HTR-8/SVneo (cell line): ENCODE data around the gene NCOA7.
"Not testable (repeated sequence)": the region's sequence is repeated elsewhere in the genome, so short reads cannot be mapped to it uniquely, and the experiment has no call there.

Experiments
- DNase-seq: peaks from one replicate; pipeline ENCODE4 v3.0.0; 2011; ENCODE audit warnings: low spot score, mixed read lengths; ENCODE audit not compliant: insufficient read length
- FAIRE-seq: peaks from 2 replicates; lab custom pipeline; 2011; peaks lifted over from hg19 to GRCh38; lab: Jason Lieb, UNC

NCOA7 gene

DNA sequence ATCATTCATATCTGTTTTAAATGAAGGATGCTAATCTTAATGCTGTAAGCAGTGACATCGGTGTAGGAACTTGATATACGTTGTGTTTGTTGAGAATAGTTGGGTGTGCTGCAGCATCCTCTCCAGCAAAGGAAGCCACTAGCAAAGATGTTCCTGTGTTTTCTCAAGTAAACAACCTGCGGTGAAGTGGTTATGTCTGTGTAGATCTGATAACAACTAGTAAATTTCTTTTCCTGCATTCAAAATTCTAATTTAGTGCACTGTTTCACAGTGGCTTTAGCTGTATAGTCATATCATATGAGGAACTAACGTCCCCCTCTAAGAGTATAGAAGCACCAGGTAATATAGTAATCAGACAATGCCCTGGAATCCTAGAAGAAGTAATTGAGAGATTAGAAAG lies 38.7 kb downstream of the NCOA7 start:
- DNase-seq (no peak), FAIRE-seq (no peak)

DNA sequence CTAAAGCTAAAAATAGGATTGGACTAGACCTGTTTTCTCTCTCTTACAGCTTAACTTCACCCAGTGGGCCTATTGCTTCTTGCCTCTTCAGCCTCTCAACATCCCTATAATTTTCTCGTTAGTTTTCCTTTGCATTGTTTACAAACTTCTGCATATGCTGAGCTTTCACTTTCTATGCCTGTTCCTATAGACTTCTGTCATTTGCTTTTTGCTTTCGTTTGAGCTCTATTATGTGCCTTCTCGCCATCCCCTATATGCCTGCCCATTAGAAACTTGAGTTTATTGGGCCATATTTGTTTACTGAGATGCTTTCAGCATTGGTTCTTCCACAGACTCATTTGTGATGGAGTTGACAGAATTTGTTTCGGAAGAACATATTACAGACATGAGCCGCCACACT lies 40.9 kb downstream of the NCOA7 start:
- DNase-seq (no peak), FAIRE-seq (no peak)

DNA sequence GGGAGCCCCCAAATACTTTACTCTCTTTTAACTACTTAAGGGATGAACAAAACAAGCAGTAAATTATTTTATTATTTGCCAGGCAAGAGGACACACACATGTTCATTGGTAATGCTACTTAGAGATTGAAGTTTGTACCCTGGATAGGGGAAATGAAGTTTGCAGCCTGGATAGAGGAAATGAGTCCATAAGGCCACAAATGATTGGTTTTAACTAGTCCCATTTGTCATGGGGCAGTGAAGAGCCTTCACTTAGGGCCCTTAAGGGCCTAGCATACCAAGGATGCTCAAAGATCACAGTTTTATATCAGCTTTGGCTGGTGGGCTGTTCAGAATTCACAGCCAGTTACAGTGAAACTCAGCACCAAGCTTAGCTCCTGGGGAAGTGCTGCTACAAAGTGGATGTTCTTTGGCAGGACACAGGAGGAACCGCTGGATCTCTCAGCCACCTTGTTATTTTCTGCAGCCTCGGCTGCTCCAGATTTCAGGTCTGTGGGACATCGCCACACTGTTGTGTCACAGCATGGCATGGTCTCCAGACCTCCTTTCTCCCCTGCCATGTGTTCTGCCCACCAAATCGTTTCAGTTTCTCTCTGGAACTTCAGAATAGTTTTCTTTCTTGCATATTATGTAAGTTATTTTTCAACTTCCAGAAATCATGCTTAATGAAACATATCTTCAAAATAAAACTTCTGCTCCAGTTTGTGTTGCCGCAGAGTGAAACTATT lies 41.8 kb downstream of the NCOA7 start:
- DNase-seq (no peak), FAIRE-seq (no peak)

DNA sequence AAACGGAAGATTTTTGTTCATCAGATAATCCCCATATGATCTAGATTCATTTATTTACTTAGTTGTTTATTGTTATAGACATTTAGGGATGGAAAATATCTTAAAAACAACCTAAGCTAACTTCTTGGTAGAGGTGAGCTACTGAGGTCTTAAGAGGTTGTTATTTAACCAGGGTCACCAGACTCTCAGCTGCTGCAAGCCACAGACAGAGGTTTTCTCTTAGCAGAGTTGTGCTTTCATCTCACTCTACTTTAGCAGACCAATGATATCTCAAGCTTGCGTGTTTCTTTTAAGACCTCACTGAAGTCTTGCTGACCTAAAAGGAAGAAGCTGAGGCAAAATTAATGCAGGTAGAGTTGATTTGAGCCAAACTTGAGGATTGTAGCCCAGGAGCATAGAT lies 43.6 kb downstream of the NCOA7 start:
- DNase-seq = no peak
- FAIRE-seq = no peak

DNA sequence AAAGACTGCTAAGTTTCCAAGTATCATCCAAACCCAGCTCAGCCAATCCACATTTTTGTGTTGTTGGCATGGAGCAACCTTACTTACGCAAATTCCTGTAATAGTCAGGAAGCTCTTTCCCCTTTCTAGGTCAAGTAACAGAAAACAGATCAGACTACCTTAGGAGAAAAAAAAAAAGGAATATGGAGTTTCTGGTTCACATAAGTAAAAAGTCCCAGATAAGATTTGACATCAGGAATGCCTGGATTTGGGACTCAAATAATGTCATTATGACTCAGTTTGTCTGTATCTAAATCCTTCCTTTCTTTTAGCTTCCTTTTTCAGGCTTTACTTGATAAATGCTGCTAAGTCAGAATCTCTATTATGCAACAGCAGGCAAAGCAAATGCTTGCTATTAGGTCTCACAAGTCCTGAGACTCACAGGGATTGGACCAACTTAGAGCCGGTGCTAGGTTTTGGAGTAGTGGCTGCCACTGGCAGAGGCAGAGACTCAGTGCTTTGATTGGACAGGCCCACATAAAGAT lies 44.5 kb downstream of the NCOA7 start:
- FAIRE-seq (no peak), DNase-seq (no peak)

DNA sequence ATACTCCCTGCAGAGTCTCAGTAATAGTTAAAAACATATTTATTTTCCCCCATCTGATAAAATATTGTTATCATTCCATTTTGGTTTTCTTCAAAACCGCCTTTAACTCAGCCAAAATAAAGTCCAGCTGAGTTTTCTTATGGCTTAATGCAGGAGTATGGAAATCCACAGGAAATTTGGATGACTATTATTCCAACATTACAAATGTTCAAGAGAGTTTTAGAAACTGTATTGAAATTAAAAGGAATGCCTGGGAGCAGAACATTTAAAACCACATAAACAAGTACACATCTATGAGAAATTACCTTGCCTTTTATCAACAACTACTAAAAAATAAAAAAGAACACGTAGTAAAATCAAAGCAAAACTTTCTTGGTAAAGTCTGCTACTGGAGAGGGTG lies 45.7 kb downstream of the NCOA7 start:
- DNase-seq (no peak), FAIRE-seq (no peak)

DNA sequence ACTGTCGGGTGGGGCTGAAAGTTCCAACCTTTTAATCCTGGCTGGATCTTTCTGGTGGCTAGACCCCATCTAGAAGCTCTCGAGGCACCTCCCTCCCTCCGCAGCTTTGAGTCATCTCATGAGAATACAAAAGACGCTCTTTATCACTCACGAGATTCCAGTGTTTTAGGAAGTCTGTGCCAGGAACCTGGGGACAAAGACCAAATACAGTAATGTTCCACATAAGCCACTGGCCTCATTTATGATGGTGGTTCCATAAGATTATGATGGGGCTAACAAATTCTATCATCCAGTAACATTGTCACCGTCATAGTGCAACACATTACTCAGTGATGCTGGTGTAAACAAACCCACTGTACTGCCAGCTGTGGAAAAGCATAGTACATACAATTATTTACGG lies 48.7 kb downstream of the NCOA7 start:
- no peak for FAIRE-seq

DNA sequence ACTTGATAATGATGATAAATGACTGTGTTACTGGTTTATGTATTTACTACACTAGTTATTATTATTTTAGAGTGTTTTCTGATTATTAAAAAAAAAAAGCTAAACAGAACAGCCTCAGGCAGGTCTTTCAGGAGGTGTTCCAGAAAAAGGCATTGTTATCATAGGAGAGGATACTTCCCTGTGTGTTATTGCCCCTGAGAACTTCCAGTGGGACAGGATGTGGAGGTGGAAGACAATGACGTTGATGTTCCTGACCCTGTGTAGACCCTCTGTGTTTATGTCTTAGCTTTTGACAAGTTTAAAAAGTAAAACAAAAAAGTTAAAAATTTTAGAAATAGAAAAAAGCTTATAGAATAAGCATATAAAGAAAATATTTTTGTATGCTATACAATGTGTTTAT lies 49.1 kb downstream of the NCOA7 start:
- DNase-seq = no peak
- FAIRE-seq = no peak

More for the DNA sequence above, 48.7 kb downstream of the NCOA7 start:
- DNase-seq = no peak

DNA sequence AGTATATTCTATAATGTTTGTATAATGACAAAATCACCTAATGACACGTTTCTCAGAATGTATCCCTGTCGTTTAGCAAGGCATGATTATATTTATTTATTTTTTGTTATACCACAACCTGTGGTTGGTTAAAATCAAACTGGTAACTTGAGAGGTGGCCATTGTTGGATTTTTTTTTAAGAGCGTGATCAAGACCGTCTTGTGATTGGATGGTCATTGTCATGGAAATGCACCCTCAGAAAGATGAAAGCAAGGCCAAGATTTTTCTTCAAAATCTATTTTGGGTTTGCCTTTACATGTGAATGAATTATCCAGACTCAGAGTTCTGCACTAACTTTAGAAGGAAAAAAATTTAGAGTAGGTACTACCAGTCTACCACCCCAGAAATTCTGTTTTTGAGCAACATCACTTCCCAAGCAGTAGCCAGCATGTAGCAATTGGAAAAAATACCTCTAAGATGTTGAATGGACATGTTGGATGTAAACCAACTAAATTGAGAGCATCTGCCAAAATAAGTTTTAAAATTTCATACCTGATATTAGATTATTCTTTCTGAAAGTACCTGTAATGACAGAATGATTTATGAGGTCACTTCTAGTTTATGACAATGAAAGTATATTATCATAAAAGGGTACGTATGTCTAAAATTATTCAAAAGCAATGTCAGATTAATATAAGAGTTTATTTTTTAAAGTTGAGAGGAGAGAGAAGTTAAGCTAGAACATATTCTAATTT lies 50.8 kb downstream of the NCOA7 start:
- no peak for FAIRE-seq

DNA sequence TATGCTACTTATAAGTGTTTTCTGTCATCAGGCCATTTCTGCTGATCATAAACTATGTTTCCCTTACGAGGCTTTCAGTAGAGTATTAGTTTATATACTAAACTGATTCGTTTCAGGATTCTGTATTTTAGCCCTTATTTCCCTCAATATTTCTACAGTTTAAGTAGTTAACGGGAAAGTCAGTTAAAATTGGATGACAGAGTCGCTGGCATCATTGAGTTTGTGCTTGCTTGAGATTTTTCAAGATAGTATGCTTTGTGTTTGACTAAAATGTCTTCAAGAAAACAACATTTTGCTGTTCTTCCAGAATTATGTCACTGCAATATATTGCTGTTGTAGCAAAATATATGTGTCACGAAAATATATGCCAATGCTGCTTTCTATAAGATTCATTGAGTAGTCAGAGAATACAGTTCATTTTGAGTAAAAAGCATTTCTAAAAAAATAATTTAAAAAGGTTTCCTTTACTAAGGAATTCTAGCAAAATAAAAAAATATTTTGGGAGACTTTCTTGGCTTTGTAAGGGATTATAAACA lies 51.4 kb downstream of the NCOA7 start:
- DNase-seq (no peak), FAIRE-seq (no peak)

More for the DNA sequence above, 50.8 kb downstream of the NCOA7 start:
- no peak for DNase-seq

DNA sequence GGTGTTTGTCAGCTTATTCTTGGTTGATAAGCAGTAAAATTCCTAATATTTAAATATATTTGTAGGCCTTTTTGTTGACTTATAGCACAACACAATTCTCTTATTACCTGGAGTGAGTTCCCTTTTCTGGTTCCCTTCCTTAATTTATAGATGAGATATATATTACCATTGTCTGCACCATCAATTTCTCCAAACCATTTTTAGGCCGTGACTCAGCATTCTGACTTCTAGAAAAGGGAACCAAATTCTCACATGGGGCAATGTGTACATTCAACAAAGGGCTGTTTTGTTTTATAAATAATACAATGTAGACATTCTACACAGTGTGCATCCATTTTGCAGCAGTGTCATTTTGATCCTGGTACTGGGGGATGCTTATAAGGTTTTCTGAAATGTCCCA lies 52.8 kb downstream of the NCOA7 start:
- FAIRE-seq (no peak), DNase-seq (no peak)

DNA sequence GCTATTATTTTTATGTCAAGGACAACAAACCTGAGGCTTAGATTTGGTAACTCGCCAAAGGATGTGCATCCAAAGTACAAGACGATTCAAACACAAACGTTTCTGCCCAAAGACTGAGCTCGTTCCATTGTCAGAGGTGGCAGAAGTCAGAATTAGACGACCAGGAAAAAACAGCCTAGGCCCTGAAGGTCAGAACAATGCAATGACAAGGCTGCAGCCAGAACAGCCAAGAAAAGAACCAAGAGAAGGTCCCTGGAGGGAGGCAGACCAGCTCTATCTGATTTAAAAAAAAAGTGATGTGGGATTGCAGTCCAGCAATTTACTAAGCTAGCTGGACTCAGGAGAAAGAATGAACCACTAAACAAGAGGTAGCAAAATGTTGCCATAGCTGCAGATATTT lies 54.2 kb downstream of the NCOA7 start:
- FAIRE-seq = no peak
- DNase-seq = no peak

DNA sequence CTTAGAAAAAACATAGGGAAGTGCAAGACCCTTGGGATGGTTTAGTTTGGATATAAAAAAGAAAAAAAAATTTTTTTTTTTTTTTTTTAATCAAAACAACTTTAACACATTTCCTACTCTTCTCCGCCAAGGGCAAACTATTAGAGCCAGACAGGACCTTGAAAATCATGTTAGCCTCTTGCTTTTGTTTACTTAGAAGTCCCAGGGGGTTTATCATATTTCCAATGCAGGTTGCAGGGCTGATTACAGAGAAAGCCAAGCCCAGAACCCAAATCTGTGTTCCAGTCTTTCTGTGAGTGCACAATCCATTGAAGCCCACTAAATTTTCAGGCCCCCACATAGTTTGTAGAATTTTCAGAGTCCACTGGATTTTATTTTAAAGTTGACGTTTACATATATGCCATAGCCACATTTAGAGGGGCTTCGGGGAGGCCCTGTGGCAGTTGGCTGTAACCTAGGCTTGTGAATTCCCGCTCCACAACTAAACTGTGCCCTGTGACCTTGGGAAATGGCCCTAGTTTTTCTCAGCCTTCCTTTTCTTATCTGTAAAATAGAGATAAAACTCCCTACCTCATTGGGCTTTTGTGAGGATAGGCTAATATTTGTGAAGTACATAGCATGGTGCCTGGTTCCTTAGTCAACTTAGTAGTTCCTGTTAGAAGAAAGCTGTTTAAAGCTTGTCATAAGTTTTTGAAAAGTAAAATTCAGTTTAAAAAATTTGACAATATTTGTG lies 55.7 kb downstream of the NCOA7 start:
- no peak for DNase-seq
- no peak for FAIRE-seq

DNA sequence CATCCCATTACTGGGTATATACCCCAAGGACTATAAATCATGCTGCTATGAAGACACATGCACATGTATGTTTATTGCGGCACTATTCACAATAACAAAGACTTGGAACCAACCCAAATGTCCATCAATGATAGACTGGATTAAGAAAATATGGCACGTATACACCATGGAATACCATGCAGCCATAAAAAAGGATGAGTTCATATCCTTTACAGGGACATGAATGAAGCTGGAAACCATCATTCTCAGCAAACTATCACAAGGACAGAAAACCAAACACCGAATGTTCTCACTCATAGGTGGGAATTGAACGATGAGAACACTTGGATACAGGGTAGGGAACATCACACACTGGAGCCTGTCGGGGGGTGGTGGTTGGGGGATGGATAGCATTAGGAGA lies 57.5 kb downstream of the NCOA7 start:
- FAIRE-seq, DNase-seq: not testable (repeated sequence)

DNA sequence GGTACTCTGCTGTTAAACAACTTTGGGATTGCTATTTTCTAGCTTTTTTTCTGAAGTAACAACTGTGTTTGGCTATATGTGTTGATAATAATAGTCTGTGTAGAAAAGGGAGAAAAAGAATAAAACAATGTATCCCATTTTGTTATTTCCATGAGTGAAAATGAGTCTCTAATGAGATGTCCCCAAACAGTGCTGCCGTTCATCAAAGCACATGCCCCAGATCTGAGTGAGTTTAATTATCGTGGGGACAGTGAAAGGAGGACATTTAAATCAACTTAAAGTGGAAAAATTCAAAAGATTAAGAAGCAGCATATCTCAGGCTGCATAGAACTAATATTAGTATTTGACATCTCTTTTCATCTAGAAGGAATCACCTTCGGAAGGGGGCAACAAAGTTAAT lies 59.6 kb downstream of the NCOA7 start:
- no peak for FAIRE-seq
- no peak for DNase-seq

DNA sequence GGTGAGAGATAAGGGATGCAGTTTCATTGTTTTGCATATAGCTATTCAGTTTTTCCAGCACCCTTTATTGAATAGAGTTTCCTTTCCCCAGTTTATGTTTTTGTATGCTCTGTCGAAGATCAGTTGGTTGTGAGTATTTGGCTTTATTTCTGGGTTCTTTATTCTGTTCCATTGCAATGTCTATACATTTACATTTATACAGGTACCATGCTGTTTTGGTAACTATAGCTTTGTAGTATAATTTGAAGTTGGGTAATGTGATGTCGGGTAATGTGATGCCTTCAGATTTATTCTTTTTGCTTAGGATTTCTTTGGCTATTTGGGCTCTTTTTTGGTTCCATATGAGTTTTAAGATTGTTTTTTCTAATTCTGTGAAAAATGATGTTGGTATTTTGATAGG lies 61.8 kb downstream of the NCOA7 start:
- FAIRE-seq (no peak), DNase-seq (no peak)

DNA sequence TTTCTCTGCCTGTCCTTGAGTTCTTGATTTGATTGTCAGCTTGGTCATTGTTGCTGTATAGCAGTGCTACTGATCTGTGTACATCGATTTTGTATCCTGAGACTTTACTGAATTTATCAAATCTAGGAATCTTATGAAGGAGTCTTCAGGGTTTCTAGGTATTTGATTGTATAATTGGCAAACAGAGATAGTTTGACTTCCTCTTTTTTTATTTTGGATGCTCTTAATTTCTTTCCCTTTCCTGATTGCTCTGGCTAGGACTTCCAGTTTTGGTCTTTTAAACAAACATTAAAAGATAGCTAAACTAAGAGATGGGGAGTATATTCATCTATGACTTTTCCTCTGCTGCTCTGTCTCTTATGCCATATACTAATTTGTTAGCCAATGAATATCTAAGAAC lies 62.4 kb downstream of the NCOA7 start:
- FAIRE-seq (no peak), DNase-seq (no peak)

DNA sequence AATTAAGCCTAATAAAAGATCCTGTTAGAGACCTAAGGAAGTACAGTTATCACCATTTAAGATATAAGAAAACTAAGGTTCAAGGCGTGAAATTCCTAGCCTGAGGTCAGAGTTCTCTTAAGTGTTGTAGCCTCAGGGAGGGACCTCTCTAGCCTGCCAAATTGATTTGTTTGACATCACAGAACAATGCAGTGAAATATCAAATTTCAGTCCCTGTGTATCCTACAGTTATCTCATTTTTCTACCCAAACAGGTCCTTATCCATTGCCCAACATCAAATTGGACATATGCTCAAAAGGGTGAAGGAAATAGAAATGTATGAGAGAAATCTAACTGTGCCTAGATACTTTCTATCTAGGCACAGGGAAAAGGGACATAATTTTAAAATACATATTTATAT lies 63.0 kb downstream of the NCOA7 start:
- no peak for FAIRE-seq
- no peak for DNase-seq

DNA sequence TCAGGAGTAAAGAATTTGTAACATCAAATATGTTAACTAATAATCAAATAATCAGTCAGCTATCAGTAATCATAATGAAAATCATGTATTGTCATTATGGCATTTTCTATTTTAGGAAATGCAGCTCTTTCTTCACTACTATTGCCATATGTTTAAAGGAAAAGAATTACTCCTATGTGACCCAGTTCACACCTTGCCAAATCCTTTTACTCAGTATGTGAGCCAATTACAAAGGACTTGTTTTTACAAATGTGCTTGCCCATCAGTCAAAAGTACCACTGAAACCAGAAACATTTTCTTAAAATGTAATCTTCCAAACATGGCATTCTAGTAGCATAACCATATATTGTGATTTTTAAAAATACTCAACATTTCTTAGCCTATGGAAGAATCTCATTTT lies 63.6 kb downstream of the NCOA7 start:
- DNase-seq = no peak
- no peak for FAIRE-seq

DNA sequence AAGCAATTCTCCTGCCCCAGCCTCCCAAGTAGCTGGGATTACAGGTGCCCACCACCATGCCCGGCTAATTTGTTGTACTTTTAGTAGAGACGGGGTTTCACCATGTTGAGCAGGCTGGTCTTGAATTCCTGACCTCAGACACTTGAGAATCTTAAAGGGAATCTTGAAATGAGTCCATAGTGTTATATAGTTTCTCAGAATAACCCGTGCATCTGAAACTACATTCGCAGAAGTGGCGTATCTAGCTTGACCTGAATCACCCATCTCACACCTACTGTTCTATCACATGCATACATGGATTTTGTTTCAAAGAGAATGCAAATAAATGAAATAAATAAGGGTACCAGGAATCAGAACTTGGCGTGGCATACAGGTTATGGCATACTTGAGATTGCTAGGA lies 65.0 kb downstream of the NCOA7 start:
- FAIRE-seq (no peak), DNase-seq (no peak)

DNA sequence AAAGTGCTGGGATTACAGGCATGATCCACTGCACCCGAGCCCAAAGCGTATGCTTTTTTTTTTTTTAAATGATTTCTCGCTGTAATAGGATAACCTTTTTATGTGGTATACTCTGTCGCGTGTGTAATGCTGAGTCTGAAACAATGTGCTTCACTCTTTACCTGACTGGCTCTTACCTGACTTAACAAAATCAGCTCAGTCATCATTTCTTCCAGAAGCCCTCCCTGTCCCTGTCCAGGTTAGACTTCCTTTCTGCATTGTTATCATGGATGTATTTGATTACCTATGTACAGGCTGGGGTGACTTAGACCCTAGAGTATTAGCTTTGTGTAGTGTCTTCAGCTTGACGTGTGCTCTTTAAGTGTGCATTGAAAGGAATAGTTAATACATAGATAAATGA lies 67.1 kb downstream of the NCOA7 start:
- no peak for DNase-seq
- no peak for FAIRE-seq
